Activated CD8-positive, alpha-beta memory T cell treated with anti-CD3 and anti-CD28 coated beads, Interleukin-2, amount 50 U/mL, for 4 hours (primary cell): ENCODE data around the gene DUSP19.

Source experiments
- DNase-seq: peaks from one replicate; pipeline ENCODE4 v3.0.0-alpha.2; 2020

Gene DUSP19

GRCh38 chr2:183126635-183127034, 48.1 kb downstream of the DUSP19 start:
- DNase-seq: no peak

- DNase-seq: no peak
Observed at GRCh38 chr2:183134016-183134415, 55.5 kb downstream of the DUSP19 start.

GRCh38 chr2:183148955-183149354, 70.4 kb downstream of the DUSP19 start:
- no peak for DNase-seq

GRCh38 chr2:183149489-183149888, 70.9 kb downstream of the DUSP19 start:
- DNase-seq: no peak
